Activated CD8-positive, alpha-beta T cell treated with anti-CD3 and anti-CD28 coated beads for 36 hours (primary cell): ENCODE measurements around the gene TRIM41. TPM values are rescaled to one million over a fixed set of nuclear protein-coding genes. Genes with fewer than 3 reads are reported as not detected.
A peak's percentile ranks its signal among the peaks of the same experiment; 100 is the strongest.

Experiments
- ATAC-seq: fragments of 200-7000 bp; cut with Tn5 transposase; one replicate; pipeline ENCODE4 v1.10.0; 2021; ENCODE audit warnings: mild to moderate bottlenecking, moderate library complexity
- CTCF ChIA-PET: fragments of 350-600 bp; sonication (Branson Sonifier 250); formaldehyde crosslinking; loops from one replicate; lab custom pipeline; 2021; ENCODE audit warnings: antibody characterized with exemption; lab: Charles Lee
- POLR2A ChIA-PET: fragments of 350-600 bp; sonication (Branson Sonifier 250); formaldehyde crosslinking; loops from one replicate; lab custom pipeline; 2021; ENCODE audit warnings: antibody characterized with exemption; lab: Charles Lee
- DNase-seq: peaks from one replicate; pipeline ENCODE4 v3.0.0-alpha.2; 2020
- H3K27ac Mint-ChIP-seq: one replicate; pipeline ENCODE4 v1.8.0; 2021; ENCODE audit warnings: mild to moderate bottlenecking, mixed read lengths
- H3K27me3 Mint-ChIP-seq: one replicate; pipeline ENCODE4 v1.8.0; 2021; ENCODE audit warnings: mixed read lengths
- H3K36me3 Mint-ChIP-seq: one replicate; pipeline ENCODE4 v1.8.0; 2021; ENCODE audit warnings: low read depth, mixed read lengths
- H3K4me1 Mint-ChIP-seq: one replicate; pipeline ENCODE4 v1.8.0; 2021; ENCODE audit warnings: low read depth, mixed read lengths
- H3K4me3 Mint-ChIP-seq: one replicate; pipeline ENCODE4 v1.8.0; 2021; ENCODE audit warnings: mild to moderate bottlenecking, moderate library complexity, mixed read lengths
- H3K9me3 Mint-ChIP-seq: one replicate; pipeline ENCODE4 v1.8.0; 2021; ENCODE audit warnings: mixed read lengths
- CTCF ChIP-seq: fragments of 200-600 bp; IDR thresholded peaks from one replicate; pipeline ENCODE4 v1.8.0; 2022; ENCODE audit warnings: antibody characterized with exemption, mild to moderate bottlenecking
- intact Hi-C: fragments of 100-400 bp; cut with micrococcal nuclease; formaldehyde crosslinking; loops from one replicate; pipeline ENCODE4 v1.10.0; 2022
- total RNA-seq, 2 experiments: library from RNA; stranded (reverse); gene quantifications; one replicate each; pipeline ENCODE4 v1.2.3, GENCODE V29; 2021

The TRIM41 gene
- total RNA-seq, 2 experiments from 2014 or later, result 30.6 to 31.5 TPM

- no peaks in the 10 kb centered on the region for H3K27me3 Mint-ChIP-seq
- H3K4me3 Mint-ChIP-seq, result peak overlapping the region; percentile 99
- H3K27ac Mint-ChIP-seq, result peak overlapping the region; percentile 100
- ChIA-PET CTCF (no interaction called here), POLR2A (interaction anchor here (0.6 to 35.9 kb wide), 8 partner anchors 7 to 1620 kb away, joined by 3 to 746 read pairs (median 24); partner anchors contain the start of genes RACK1, TRIM41 and TRIM52)
- peaks cover 76% of the 10 kb centered on the region for H3K36me3 Mint-ChIP-seq
- ATAC-seq (peak; percentile 63), DNase-seq (peak; percentile 85)
- intact Hi-C loops, result no loop called here
- H3K9me3 Mint-ChIP-seq, result no peaks in the 10 kb centered on the region
- TF ChIP-seq CTCF, result no peak
- peaks cover 48% of the 10 kb centered on the region for H3K4me1 Mint-ChIP-seq
These were observed 18.4 kb downstream of the TRIM41 start for GRCh38 chr5:181241393-181241975.

DNA sequence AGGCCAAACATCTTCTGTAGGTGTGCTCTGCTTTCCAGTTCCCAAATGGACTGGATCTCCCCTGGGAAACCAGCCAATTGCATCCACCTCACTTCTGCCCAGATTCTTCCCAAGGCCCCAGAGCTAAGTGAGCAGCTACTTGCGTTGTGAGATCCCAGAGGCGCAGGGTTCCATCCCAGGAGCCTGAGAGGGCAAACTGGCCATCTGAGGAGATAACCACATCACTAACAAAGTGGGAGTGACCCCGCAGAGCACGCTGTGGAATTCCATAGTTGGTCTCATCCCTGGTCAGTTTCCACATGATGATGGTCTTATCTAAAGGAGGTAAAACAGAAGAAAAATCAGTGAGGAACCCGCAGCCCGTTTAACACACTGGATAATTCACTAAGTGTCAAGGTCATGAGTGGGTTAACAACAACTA lies 19.0 kb downstream of the TRIM41 start:
- ChIA-PET CTCF (interaction anchor here (0.8 kb wide), 1 partner anchor 79 kb away, joined by 3 read pairs; no protein-coding TSS in a partner anchor), POLR2A (interaction anchor here (0.6 to 35.9 kb wide), 8 partner anchors 7 to 431 kb away, joined by 3 to 746 read pairs (median 24); partner anchors contain the start of genes RACK1, TRIM41 and TRIM52)
- Mint-ChIP-seq H3K36me3 (peaks cover 71% of the 10 kb centered on the region), H3K4me1 (peaks cover 44% of the 10 kb centered on the region), H3K4me3 (peak overlapping the region; percentile 99), H3K27me3 (no peaks in the 10 kb centered on the region), H3K9me3 (no peaks in the 10 kb centered on the region), H3K27ac (peak overlapping the region; percentile 100)
- intact Hi-C loops, result loop anchor here (2.0 kb wide), 1 partner anchor 17 kb away; no protein-coding TSS in a partner anchor
- ATAC-seq, result no peak
- DNase-seq, result no peak
- TF ChIP-seq CTCF, result no peak

- H3K4me3 Mint-ChIP-seq, result peak overlapping the region; percentile 99
- ChIA-PET POLR2A (interaction anchor here (1.2 to 35.9 kb wide), 7 partner anchors 6 to 432 kb away, joined by 3 to 746 read pairs (median 34); partner anchors contain the start of genes RACK1, TRIM41 and TRIM52), CTCF (interaction anchor here (0.8 kb wide), 1 partner anchor 80 kb away, joined by 3 read pairs; no protein-coding TSS in a partner anchor)
- H3K27me3 Mint-ChIP-seq, result no peaks in the 10 kb centered on the region
- H3K9me3 Mint-ChIP-seq, result no peaks in the 10 kb centered on the region
- no peak for ATAC-seq
- no peak for DNase-seq
- no peak for TF ChIP-seq CTCF
- H3K27ac Mint-ChIP-seq, result peak overlapping the region; percentile 100
- peaks cover 69% of the 10 kb centered on the region for H3K36me3 Mint-ChIP-seq
- H3K4me1 Mint-ChIP-seq, result peaks cover 41% of the 10 kb centered on the region
- intact Hi-C loops, result loop anchor here (2.0 kb wide), 1 partner anchor 18 kb away; no protein-coding TSS in a partner anchor
These were observed 20.0 kb downstream of the TRIM41 start for GRCh38 chr5:181243018-181243563.

DNA sequence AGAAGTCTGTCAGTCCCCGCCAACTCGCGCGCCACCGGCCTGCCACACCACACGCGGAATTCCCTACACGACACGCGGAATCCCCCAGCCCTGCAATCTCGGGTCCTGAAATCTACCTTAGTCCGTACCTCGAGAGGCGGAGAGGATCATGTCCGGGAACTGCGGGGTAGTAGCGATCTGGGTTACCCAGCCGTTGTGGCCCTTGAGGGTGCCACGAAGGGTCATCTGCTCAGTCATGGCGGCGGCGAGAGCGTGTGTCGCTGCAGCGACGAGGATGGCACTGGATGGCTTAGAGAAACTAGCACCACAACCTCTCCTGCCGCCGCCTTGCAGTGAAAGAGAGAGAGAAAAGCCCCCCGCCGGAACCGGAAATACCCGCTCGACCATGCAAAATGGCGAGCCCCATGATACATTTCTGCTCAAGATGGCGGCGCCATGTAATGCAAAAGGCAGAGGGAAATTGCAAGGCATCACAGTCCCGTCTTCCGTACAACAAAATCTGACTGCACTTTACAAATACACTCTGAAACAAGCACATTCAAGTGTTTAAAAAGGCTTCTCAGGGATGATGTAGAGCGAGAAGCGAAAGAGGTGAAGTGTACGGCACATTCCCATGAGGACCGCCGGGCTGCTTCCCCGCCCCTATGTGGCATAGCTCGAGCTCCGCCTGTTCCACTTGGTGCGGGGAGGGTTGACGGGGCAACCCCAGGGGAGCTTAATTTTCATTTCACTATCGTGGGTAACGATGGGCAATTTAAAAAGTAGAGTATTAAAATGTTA lies 20.7 kb downstream of the TRIM41 start, which contains the start of gene RACK1:
RACK1 (minus strand) TSS at position 343 of the 780 bp plus-strand sequence; CDS start at position 237, 106 bp downstream.
- POLR2A ChIA-PET, result interaction anchor here (0.6 to 35.9 kb wide), 11 partner anchors 5 to 111 kb away, joined by 3 to 746 read pairs (median 7); partner anchors contain the start of genes RACK1, TRIM41 and TRIM52
- H3K27ac Mint-ChIP-seq, result peak within 1 kb of the TSS; percentile 100
- H3K36me3 Mint-ChIP-seq, result peaks cover 64% of the 10 kb centered on the region
- intact Hi-C loops, result loop anchor here (2.0 kb wide), 1 partner anchor 19 kb away; no protein-coding TSS in a partner anchor
- H3K9me3 Mint-ChIP-seq, result no peaks in the 10 kb centered on the region
- no peaks in the 10 kb centered on the region for H3K27me3 Mint-ChIP-seq
- H3K4me1 Mint-ChIP-seq, result peaks cover 42% of the 10 kb centered on the region
- peak within 1 kb of the TSS; percentile 99 for H3K4me3 Mint-ChIP-seq
- ATAC-seq, result peak; percentile 68
- DNase-seq, result peak; percentile 94
- CTCF ChIA-PET, result interaction anchor here (0.8 to 2.3 kb wide), 2 partner anchors 12 to 59 kb away, joined by 3 to 10 read pairs; no protein-coding TSS in a partner anchor
- TF ChIP-seq CTCF, result no peak
